Neural cell (in vitro differentiated cells): ENCODE results near the gene BCAP31.

Source experiments
- EP300 ChIP-seq: fragments of 450-650 bp; conservative IDR thresholded peaks from 2 replicates; pipeline ENCODE4 v1.6.1; 2014; ENCODE audit warnings: antibody characterized with exemption, mild to moderate bottlenecking, moderate library complexity; ENCODE audit not compliant: poor library complexity, severe bottlenecking
- EZH2 ChIP-seq: fragments of 200-600, 300-800 bp; shearing (Covaris generic), sonication (generic); IDR thresholded peaks from 2 replicates; pipeline ENCODE4 v1.6.1; 2014; ENCODE audit warnings: antibody characterized with exemption, low read length, borderline replicate concordance, mild to moderate bottlenecking; ENCODE audit not compliant: insufficient read depth, poor library complexity, severe bottlenecking
- MXI1 ChIP-seq: fragments of 450-650 bp; conservative IDR thresholded peaks from 2 replicates; pipeline ENCODE4 v1.6.1; 2014; ENCODE audit warnings: antibody characterized with exemption, mild to moderate bottlenecking; ENCODE audit not compliant: poor library complexity, severe bottlenecking
- POLR2AphosphoS5 ChIP-seq: IDR thresholded peaks from 2 replicates; pipeline ENCODE4 v1.6.1; 2012
- RAD21 ChIP-seq: fragments of 450-650 bp; conservative IDR thresholded peaks from 2 replicates; pipeline ENCODE4 v1.6.1; 2014; ENCODE audit warnings: antibody characterized with exemption, mild to moderate bottlenecking, moderate library complexity
- SMC3 ChIP-seq: fragments of 450-650 bp; conservative IDR thresholded peaks from 2 replicates; pipeline ENCODE4 v1.6.1; 2014; ENCODE audit warnings: antibody characterized with exemption, mild to moderate bottlenecking, moderate library complexity; ENCODE audit not compliant: poor library complexity
- TAF1 ChIP-seq: IDR thresholded peaks from 2 replicates; pipeline ENCODE4 v1.6.1; 2012; ENCODE audit warnings: low read depth
- TF ChIP-seq, protein P1 (sequence below): fragments of 450-650 bp; IDR thresholded peaks from 2 replicates; pipeline ENCODE4 v1.5.1; 2014; ENCODE audit warnings: antibody characterized with exemption, mild to moderate bottlenecking, moderate library complexity; ENCODE audit not compliant: poor library complexity, severe bottlenecking

DNA sequence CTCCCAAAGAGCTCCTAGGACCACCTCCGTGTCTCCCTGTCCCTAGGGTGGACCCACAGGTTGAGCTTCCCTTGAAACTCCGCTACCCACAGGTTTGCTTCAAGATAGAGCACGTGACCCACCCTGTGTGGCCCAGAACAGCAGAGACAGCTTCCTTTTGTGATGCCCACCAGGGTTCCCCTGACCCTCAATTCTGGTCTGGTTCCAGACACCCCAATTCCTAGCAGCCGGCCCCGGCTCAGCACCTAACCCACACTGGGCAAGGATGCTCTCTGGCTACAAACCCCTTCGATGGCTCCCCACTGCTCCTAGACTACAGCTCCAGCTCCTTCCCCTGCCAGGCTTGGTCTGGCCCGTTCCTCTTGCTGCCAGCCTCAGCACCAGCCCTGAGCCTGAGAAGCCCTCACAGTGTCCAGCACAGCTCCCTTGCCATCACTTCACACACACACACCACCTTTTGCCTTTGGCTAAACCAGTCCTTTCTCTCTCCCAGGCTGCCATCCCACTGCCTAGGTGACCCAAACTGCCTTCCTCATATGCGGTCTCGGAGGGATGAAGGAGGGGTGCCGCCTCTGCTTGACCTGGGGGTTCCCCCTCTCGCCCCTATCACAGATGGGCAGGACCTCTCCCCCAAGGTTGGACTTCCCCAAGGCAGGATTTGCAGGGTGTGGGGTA, 56.8 kb downstream of the BCAP31 start:
- TF ChIP-seq EZH2 (no peak), POLR2AphosphoS5 (no peak), MXI1 (no peak), RAD21 (no peak), EP300 (no peak), TAF1 (no peak), SMC3 (no peak)
- TF ChIP-seq, protein P1, sequence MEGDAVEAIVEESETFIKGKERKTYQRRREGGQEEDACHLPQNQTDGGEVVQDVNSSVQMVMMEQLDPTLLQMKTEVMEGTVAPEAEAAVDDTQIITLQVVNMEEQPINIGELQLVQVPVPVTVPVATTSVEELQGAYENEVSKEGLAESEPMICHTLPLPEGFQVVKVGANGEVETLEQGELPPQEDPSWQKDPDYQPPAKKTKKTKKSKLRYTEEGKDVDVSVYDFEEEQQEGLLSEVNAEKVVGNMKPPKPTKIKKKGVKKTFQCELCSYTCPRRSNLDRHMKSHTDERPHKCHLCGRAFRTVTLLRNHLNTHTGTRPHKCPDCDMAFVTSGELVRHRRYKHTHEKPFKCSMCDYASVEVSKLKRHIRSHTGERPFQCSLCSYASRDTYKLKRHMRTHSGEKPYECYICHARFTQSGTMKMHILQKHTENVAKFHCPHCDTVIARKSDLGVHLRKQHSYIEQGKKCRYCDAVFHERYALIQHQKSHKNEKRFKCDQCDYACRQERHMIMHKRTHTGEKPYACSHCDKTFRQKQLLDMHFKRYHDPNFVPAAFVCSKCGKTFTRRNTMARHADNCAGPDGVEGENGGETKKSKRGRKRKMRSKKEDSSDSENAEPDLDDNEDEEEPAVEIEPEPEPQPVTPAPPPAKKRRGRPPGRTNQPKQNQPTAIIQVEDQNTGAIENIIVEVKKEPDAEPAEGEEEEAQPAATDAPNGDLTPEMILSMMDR, result no peak
